Measurements from ENCODE around the gene LGALS9C. TPM values are rescaled to one million over a fixed set of nuclear protein-coding genes. Genes with fewer than 3 reads are reported as not detected.
"Not testable (repeated sequence)": the region's sequence is repeated elsewhere in the genome, so short reads cannot be mapped to it uniquely, and the experiment has no call there.

LGALS9C gene
- total RNA-seq, 1 experiment from 2014 or later = not detected

DNA sequence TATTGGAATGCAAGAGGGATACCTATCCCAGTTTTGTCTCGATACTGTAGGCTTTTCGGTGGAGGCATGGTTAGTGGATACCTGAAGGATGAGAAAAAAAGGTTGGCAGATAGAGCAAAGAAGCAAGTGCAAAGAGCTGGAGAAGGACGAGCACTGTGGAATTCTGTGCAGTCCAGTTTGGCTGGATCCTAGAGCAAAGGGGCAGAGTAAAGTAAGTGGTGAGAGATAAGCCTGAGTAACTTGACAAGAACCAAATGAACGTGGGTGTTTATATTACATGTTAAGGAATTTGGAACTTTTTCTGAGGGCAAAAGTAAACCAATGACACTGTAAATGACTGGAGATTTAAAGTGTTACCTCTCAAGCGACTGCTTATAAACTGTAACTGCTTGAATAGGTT is 66.3 kb downstream of the LGALS9C start:
- H3K9me3 ChIP-seq (ENCODE audit: control insufficient read depth, insufficient read depth, low read depth, low read length); H3K4me1 ChIP-seq (ENCODE audit: control insufficient read depth, insufficient read depth, low read length); ATAC-seq; CTCF ChIA-PET; H3K27ac ChIP-seq (ENCODE audit: low read length); intact Hi-C loops (cut with micrococcal nuclease; ENCODE audit: unreplicated experiment); BruUV-seq (replicated peaks); in situ Hi-C loops (cut with HindIII; ENCODE audit: low pct_unique_long_range_greater_than_20kb, low sequenced_read_pairs); H3K36me3 ChIP-seq (ENCODE audit: control insufficient read depth, insufficient read depth, low read length); POLR2A ChIA-PET; DNase-seq (ENCODE audit: low read depth, low spot score); H3K27me3 ChIP-seq (ENCODE audit: control insufficient read depth, insufficient read depth, low read length); H3K4me3 ChIP-seq (ENCODE audit: low read depth in 2 of 2, low read length in 2 of 2): not testable (repeated sequence)

Other genes starting within 250 kb of the LGALS9C start
- gene FLII, start 218.1 kb upstream of the LGALS9C start, total RNA-seq (2021; ENCODE audit: unreplicated experiment) = 207 TPM
- gene MIEF2, start 216.1 kb upstream of the LGALS9C start, total RNA-seq (2021; ENCODE audit: unreplicated experiment) = 11.2 TPM
- 49.3 TPM for gene TOP3A, start 161.8 kb upstream of the LGALS9C start, total RNA-seq (2021; ENCODE audit: unreplicated experiment)
- gene SMCR8, start 161.5 kb upstream of the LGALS9C start, total RNA-seq (2021; ENCODE audit: unreplicated experiment) = 24.9 TPM
- 21.7 TPM for gene SHMT1, start 113.2 kb upstream of the LGALS9C start, total RNA-seq (2021; ENCODE audit: unreplicated experiment)
- gene EVPLL, start 99.0 kb upstream of the LGALS9C start, total RNA-seq (2021; ENCODE audit: unreplicated experiment) = not detected
- gene TBC1D28, start 167.6 kb downstream of the LGALS9C start, total RNA-seq (2021; ENCODE audit: unreplicated experiment) = not detected
- gene FOXO3B, start 205.5 kb downstream of the LGALS9C start, total RNA-seq (2021; ENCODE audit: unreplicated experiment) = 4.2 TPM

All from Panc1 (cell line).